GM10248 (cell line): ENCODE data around the gene ELF1.

Experiments used
- CTCF ChIA-PET: fragments of 300-600 bp; sonication (Branson Sonifier 250); formaldehyde crosslinking; extraction: SDS; loops from one replicate; lab custom pipeline; 2021; ENCODE audit warnings: antibody characterized with exemption; lab: Yijun Ruan, JAX
- POLR2A ChIA-PET: fragments of 350-650 bp; sonication (Branson Sonifier 250); formaldehyde crosslinking; extraction: SDS; loops from one replicate; lab custom pipeline; 2020; ENCODE audit warnings: antibody characterized with exemption; lab: Yijun Ruan, JAX
- DNase-seq: peaks from one replicate; pipeline ENCODE4 v3.0.0; 2012; ENCODE audit errors: extremely low spot score
- TF ChIP-seq, protein P1 (sequence below): IDR thresholded peaks from 2 replicates; pipeline ENCODE4 v1.5.1; 2012; ENCODE audit warnings: mild to moderate bottlenecking, low read depth; ENCODE audit errors: extremely low read depth, missing control alignments, control extremely low read depth

The ELF1 gene

DNA sequence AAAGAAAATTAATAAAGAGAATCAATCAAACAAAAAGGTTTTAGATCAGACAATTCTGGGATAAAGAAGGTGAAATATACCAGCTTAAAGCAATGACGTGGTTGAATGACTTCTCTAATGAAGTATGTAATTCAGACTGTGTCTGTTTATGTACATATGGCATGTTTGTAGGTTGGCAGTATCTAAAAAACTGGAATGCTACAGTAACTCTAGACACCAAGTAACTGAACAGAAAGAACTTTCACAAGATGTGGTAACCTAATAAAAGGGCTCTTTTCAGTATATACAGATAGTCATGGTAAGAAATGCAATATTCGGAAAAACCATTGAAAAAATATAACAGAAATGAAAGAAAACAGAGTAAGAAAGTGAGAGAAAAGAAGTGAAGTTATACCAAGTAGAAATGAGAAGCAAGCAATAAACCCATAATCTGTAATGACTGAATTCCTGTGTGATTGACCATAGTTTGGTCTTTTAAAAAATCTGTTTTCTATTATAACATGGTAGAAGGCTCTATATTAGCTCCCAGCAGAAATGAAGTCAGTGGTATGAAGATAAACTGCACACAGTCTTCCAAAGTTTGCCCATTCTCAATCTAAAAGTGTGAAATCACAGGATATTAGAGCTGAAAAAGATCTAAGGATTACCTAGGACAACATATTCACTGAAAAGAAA, 31.4 kb downstream of the ELF1 start:
- DNase-seq: no peak
- TF ChIP-seq, protein P1, sequence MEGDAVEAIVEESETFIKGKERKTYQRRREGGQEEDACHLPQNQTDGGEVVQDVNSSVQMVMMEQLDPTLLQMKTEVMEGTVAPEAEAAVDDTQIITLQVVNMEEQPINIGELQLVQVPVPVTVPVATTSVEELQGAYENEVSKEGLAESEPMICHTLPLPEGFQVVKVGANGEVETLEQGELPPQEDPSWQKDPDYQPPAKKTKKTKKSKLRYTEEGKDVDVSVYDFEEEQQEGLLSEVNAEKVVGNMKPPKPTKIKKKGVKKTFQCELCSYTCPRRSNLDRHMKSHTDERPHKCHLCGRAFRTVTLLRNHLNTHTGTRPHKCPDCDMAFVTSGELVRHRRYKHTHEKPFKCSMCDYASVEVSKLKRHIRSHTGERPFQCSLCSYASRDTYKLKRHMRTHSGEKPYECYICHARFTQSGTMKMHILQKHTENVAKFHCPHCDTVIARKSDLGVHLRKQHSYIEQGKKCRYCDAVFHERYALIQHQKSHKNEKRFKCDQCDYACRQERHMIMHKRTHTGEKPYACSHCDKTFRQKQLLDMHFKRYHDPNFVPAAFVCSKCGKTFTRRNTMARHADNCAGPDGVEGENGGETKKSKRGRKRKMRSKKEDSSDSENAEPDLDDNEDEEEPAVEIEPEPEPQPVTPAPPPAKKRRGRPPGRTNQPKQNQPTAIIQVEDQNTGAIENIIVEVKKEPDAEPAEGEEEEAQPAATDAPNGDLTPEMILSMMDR: no peak
- POLR2A ChIA-PET: interaction anchor here (0.6 kb wide), 1 partner anchor 200 kb away, joined by 5 read pairs; no protein-coding TSS in a partner anchor
- CTCF ChIA-PET: interaction anchor here (1.0 to 3.3 kb wide), 3 partner anchors 13 to 198 kb away, joined by 3 to 23 read pairs (median 4); partner anchors contain the start of gene SLC25A15

GRCh38 chr13:40986101-40986856, 32.8 kb downstream of the ELF1 start:
- DNase-seq: no peak
- ChIA-PET CTCF (interaction anchor here (0.8 to 3.3 kb wide), 11 partner anchors 8 to 73 kb away, joined by 3 to 23 read pairs (median 3); partner anchors contain the start of gene ELF1), POLR2A (interaction anchor here (0.7 kb wide), 2 partner anchors 15 to 20 kb away, joined by 3 to 4 read pairs; no protein-coding TSS in a partner anchor)
- TF ChIP-seq, protein P1: no peak

- no peak for DNase-seq
- CTCF ChIA-PET: interaction anchor here (0.8 to 3.3 kb wide), 11 partner anchors 9 to 74 kb away, joined by 3 to 23 read pairs (median 3); no protein-coding TSS in a partner anchor
- POLR2A ChIA-PET: no interaction called here
- TF ChIP-seq, protein P1: no peak
Observed at GRCh38 chr13:40985381-40986100, 33.6 kb downstream of the ELF1 start.

GRCh38 chr13:40984668-40985366, 34.3 kb downstream of the ELF1 start:
- no peak for DNase-seq
- POLR2A ChIA-PET: no interaction called here
- TF ChIP-seq, protein P1: no peak
- CTCF ChIA-PET: interaction anchor here (0.8 to 3.3 kb wide), 5 partner anchors 10 to 30 kb away, joined by 3 to 23 read pairs (median 3); no protein-coding TSS in a partner anchor

DNA sequence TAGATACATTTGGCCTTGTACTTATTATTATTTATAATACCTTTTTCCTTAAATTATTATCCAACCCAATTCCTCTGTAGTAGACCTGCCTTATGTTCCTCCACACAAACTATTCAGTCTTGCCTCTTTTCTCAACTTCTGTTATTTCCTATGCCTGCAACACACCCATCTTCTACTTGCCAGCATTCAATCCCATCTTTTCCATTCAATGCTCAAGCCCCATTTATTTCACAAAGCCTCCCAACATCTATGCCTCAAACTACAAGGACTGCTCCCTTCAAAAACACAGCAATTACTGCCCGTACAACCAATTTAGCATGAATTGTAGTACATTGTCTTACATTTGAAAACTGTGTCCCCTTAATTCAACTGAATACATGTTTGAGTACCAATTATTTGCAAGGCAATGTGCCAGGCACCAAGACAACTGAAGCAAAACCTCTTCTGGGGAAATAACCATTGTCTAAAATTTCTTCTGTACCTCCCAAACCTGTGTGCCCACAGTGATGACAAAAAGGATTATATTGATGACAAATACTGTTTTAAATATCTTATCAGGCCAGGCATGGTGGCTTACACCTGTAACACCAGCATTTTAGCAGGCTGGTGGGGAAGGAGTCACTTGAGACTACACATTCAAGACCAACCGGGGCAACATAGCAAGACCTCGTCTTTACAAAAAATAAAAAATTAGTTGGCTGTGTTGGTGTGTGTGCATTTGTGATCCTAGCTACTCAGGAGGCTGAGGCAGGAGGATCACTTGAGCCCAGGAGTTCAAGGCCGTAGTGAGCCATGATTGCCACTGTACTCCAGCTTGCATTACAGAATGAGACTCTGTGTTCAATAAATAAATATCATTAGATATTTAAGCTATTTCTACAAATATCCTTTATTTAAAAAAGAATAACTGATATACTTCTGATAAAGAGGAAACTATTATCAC, 35.1 kb downstream of the ELF1 start:
- ChIA-PET CTCF (interaction anchor here (0.8 to 1.7 kb wide), 3 partner anchors 9 to 25 kb away, joined by 3 read pairs; no protein-coding TSS in a partner anchor), POLR2A (no interaction called here)
- TF ChIP-seq, protein P1: no peak
- no peak for DNase-seq
